Kidney (tissue), 14 donors: ENCODE results near the gene FEM1B. TPM values are rescaled to one million over a fixed set of nuclear protein-coding genes. Genes with fewer than 3 reads are reported as not detected.

ENCODE experiments used
- DNase-seq, 5 donors: peaks; one replicate each; pipeline ENCODE4 v3.0.0-alpha.2; 2013 to 2020
- FAIRE-seq: peaks from 2 replicates; lab custom pipeline; 2012; peaks lifted over from hg19 to GRCh38; lab: Jason Lieb, UNC
- H3K27ac ChIP-seq, 2 donors: one replicate each; pipeline ENCODE4 v1.7.0; 2013; ENCODE audit warnings: low read depth in 2 of 2, low read length in 2 of 2, inconsistent platforms in 1 of 2
- H3K27me3 ChIP-seq: one replicate; pipeline ENCODE4 v1.7.1; 2013; ENCODE audit warnings: low read length, inconsistent platforms; ENCODE audit not compliant: control insufficient read depth, insufficient read depth
- H3K36me3 ChIP-seq, 3 donors: one replicate each; pipeline versions ENCODE4 v1.7.0 to v1.7.1; 2013; ENCODE audit warnings: low read length in 3 of 3, control low read depth in 1 of 3, inconsistent platforms in 1 of 3; ENCODE audit not compliant: insufficient read depth in 3 of 3, control insufficient read depth in 2 of 3
- H3K4me1 ChIP-seq, 3 donors: one replicate each; pipeline versions ENCODE4 v1.7.0 to v1.7.1; 2013; ENCODE audit warnings: low read length in 3 of 3, inconsistent platforms in 1 of 3, low read depth in 1 of 3; ENCODE audit not compliant: control insufficient read depth in 2 of 3, insufficient read depth in 2 of 3
- H3K4me3 ChIP-seq, 3 donors: one replicate each; pipeline versions ENCODE4 v1.7.0 to v1.8.1; 2013; ENCODE audit warnings: low read length in 3 of 3, control low read depth in 1 of 3, inconsistent platforms in 1 of 3
- H3K9ac ChIP-seq, 3 donors: one replicate each; pipeline versions ENCODE4 v1.7.0 to v1.7.1; 2013; ENCODE audit warnings: low read length in 3 of 3, control low read depth in 1 of 3, inconsistent platforms in 1 of 3
- H3K9me3 ChIP-seq, 3 donors: one replicate each; pipeline versions ENCODE4 v1.7.0 to v1.7.1; 2013; ENCODE audit warnings: low read length in 3 of 3, control low read depth in 1 of 3, inconsistent platforms in 1 of 3; ENCODE audit not compliant: control insufficient read depth in 2 of 3, insufficient read depth in 1 of 3
- CTCF ChIP-seq: IDR thresholded peaks from 3 replicates; pipeline ENCODE4 v1.5.1; 2012; ENCODE audit warnings: mild to moderate bottlenecking, moderate library complexity, borderline replicate concordance; ENCODE audit not compliant: insufficient read depth; ENCODE audit errors: extremely low read depth
- intact Hi-C: fragments of 100-400 bp; cut with DNase I; formaldehyde crosslinking; loops from one replicate; pipeline ENCODE4 v1.11.1; 2022
- polyA plus RNA-seq: library from polyadenylated mRNA; stranded (reverse); fragments of 350-450 nt; fragmentation: Illumina TruSeq; extraction: RNeasy Lipid Tissue Mini Kit (QIAGEN cat#74804); gene quantifications from one replicate; pipeline ENCODE4 v1.2.3, GENCODE V29; 2014; ENCODE audit warnings: low read depth, low replicate concordance; ENCODE audit not compliant: insufficient read depth
- total RNA-seq: library from RNA; stranded (reverse); fragmentation: NEBNext Ultra II Directional; extraction: Animal tissue kit (Norgen Biotek cat#: 25700); gene quantifications from one replicate; pipeline ENCODE4 v1.2.1, GENCODE V29; 2021
- donor health status: control.
- donor health status: control.
- donor health status: control.
- donor health status: control.
- donor health status: control.
- donor health status: DM: yes; HTN: yes; CAD: no.
- donor health status: Normal renal cell carcinoma (clear cell type).

The FEM1B gene
- total and polyA plus RNA-seq, 2 donors from 2014 or later, result 9.8 to 47.6 TPM

DNA sequence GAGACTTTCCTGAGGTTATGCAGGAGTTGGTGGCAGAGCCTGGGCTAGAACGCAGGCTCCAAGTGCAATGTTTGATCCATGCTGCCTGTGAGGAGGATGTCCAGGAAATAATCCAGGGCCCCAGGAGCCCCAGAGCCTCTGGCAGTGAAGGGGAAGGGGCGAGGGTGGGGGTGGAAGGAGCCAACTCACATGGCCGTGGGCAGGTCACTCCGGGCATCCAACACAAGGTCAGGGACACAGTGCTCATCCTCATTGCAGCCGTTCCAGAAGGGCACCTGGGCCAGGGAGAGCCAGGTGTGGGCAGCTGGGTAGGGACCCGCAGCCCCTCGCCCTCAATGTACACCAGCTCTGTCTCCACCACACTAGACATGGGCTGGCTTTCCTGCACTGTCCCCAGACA, 43.7 kb downstream of the FEM1B start:
- Histone ChIP-seq H3K4me1 (no peaks in the 10 kb centered on the region), H3K27ac (no peak overlapping the region), H3K4me3 (no peak overlapping the region), H3K9ac (no peak overlapping the region), H3K9me3 (no peaks in the 10 kb centered on the region), H3K27me3 (no peaks in the 10 kb centered on the region), H3K36me3 (no peaks in the 10 kb centered on the region)
- TF ChIP-seq CTCF, result no peak
- intact Hi-C loops, result no loop called here
- FAIRE-seq (no peak), DNase-seq (peak in 1 of 5 donors; percentile 43)

DNA sequence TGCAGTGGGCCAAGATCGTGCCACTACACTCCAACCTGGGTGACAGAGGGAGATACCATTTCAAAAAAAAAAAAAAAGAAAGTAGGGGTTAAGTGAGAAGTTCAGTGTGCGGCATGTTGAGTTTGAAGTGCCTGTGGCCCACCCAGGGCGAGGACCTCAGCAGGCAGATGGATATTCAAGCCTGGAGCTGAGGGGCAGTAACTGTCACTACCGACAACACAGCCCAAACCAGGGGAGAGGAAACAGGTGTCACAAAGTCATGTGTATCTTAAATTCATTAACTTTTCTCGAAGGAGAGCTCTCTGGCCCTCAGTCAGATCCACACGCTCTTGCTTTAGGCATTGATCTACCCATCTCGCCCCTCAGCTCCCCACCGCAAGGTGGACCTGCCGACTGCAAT, 45.3 kb downstream of the FEM1B start:
- DNase-seq (peak in 1 of 5 donors; percentile 27), FAIRE-seq (no peak)
- H3K36me3 ChIP-seq, result no peaks in the 10 kb centered on the region
- H3K9me3 ChIP-seq, result no peaks in the 10 kb centered on the region
- H3K27ac ChIP-seq, result no peak overlapping the region
- intact Hi-C loops, result no loop called here
- H3K4me1 ChIP-seq, result no peaks in the 10 kb centered on the region
- H3K27me3 ChIP-seq, result no peaks in the 10 kb centered on the region
- no peak overlapping the region for H3K9ac ChIP-seq
- TF ChIP-seq CTCF, result no peak
- H3K4me3 ChIP-seq, result no peak overlapping the region

DNA sequence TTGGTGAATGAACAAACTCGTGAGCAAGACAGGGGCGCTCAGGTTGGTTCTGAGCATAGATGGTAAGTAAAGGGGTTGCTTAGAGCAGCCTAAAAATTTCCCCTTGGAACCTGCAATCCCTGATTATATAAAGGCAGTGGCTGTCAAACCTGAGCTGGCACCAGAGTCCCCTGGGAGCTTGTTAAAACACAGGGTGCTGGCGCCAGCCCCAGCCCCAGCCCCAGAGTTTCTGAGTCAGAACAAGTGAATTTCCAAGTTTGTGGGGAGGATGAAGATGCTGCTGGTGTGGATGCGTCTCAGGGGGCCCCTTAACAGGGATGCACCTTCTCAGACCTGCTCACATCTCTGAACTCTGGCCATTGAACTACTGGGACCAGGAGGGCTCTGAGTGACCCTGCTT, 48.2 kb downstream of the FEM1B start:
- Histone ChIP-seq H3K36me3 (no peaks in the 10 kb centered on the region), H3K4me1 (no peaks in the 10 kb centered on the region), H3K27ac (no peak overlapping the region), H3K9me3 (no peaks in the 10 kb centered on the region), H3K9ac (no peak overlapping the region), H3K4me3 (no peak overlapping the region), H3K27me3 (no peaks in the 10 kb centered on the region)
- FAIRE-seq (no peak), DNase-seq (no peak)
- intact Hi-C loops, result no loop called here
- TF ChIP-seq CTCF, result no peak

- no peaks in the 10 kb centered on the region for H3K4me1 ChIP-seq
- no peaks in the 10 kb centered on the region for H3K27me3 ChIP-seq
- intact Hi-C loops, result no loop called here
- no peak overlapping the region for H3K27ac ChIP-seq
- H3K36me3 ChIP-seq, result no peaks in the 10 kb centered on the region
- no peak for DNase-seq
- FAIRE-seq, result no peak
- no peak overlapping the region for H3K9ac ChIP-seq
- H3K4me3 ChIP-seq, result no peak overlapping the region
- H3K9me3 ChIP-seq, result no peaks in the 10 kb centered on the region
- no peak for TF ChIP-seq CTCF
Observed at GRCh38 chr15:68326711-68327354, 49.3 kb downstream of the FEM1B start.
